NCI-H2029 treated with DMSO at 0.1 percent for 48 hours (cell line): Measurements from ENCODE around the gene PCBP1.
"Not testable (repeated sequence)": the region's sequence is repeated elsewhere in the genome, so short reads cannot be mapped to it uniquely, and the experiment has no call there.

Experiments used
- DNase-seq: peaks from one replicate; lab custom pipeline; 2025; lab: John Stamatoyannopoulos, UW

The PCBP1 gene

GRCh38 chr2:70081221-70081620 lies 6.1 kb upstream of the PCBP1 start:
- DNase-seq = no peak

GRCh38 chr2:70083344-70084156 lies 3.7 kb upstream of the PCBP1 start:
- no peak for DNase-seq

GRCh38 chr2:70084973-70085710 lies 2.1 kb upstream of the PCBP1 start:
- DNase-seq = peak; percentile 89

GRCh38 chr2:70085711-70086277 lies 1.5 kb upstream of the PCBP1 start:
- no peak for DNase-seq

- DNase-seq = peak; percentile 75
Observed at GRCh38 chr2:70086278-70086837, 919 bp upstream of the PCBP1 start.

- DNase-seq = peak; percentile 64
Observed at GRCh38 chr2:70087702-70088597, 673 bp downstream of the PCBP1 start.

- DNase-seq = no peak
Observed at GRCh38 chr2:70088598-70089219, 1.4 kb downstream of the PCBP1 start.

- peak; percentile 89 for DNase-seq
Observed at GRCh38 chr2:70089220-70089982, 2.1 kb downstream of the PCBP1 start.

- no peak for DNase-seq
Observed at GRCh38 chr2:70089983-70090525, 2.8 kb downstream of the PCBP1 start.

GRCh38 chr2:70090706-70091334 lies 3.5 kb downstream of the PCBP1 start:
- no peak for DNase-seq

- no peak for DNase-seq
Observed at GRCh38 chr2:70091364-70091763, 4.1 kb downstream of the PCBP1 start.

GRCh38 chr2:70091816-70092215 lies 4.5 kb downstream of the PCBP1 start:
- DNase-seq = no peak

GRCh38 chr2:70092576-70093243 lies 5.4 kb downstream of the PCBP1 start:
- not testable (repeated sequence) for DNase-seq

GRCh38 chr2:70094171-70094977 lies 7.1 kb downstream of the PCBP1 start:
- DNase-seq = no peak

- peak; percentile 71 for DNase-seq
Observed at GRCh38 chr2:70094978-70095719, 7.9 kb downstream of the PCBP1 start.

- no peak for DNase-seq
Observed at GRCh38 chr2:70095720-70096670, 8.7 kb downstream of the PCBP1 start.
